Measurements from ENCODE around the gene METAP2. TPM values are rescaled to one million over a fixed set of nuclear protein-coding genes. Genes with fewer than 3 reads are reported as not detected.

The METAP2 gene
- total RNA-seq, 1 experiment from 2014 or later: 127 TPM

- intact Hi-C loops (cut with micrococcal nuclease): no loop called here
- H4K20me1 ChIP-seq (ENCODE audit: insufficient read depth): no peaks in the 10 kb centered on the region
- no peaks in the 10 kb centered on the region for H3K9me3 ChIP-seq (ENCODE audit: control insufficient read depth in 1 of 2, insufficient read depth in 1 of 2, low read depth in 1 of 2, low read length in 2 of 2)
- no peaks in the 10 kb centered on the region for H3K4me1 ChIP-seq (ENCODE audit: control insufficient read depth in 1 of 2, insufficient read depth in 2 of 2, low read length in 2 of 2)
- no peak for DNase-seq (ENCODE audit: low read depth, low spot score)
- H3K9me2 ChIP-seq (ENCODE audit: insufficient read depth): no peaks in the 10 kb centered on the region
- no peak for TF ChIP-seq ZFX (IDR thresholded peaks at IDR 0.05)
- no peak for TF ChIP-seq CTCF (IDR thresholded peaks at IDR 0.05 in 2 of 3, conservative IDR thresholded peaks at IDR 0.05 in 1 of 3; ENCODE audit: borderline replicate concordance in 1 of 3, insufficient read depth in 1 of 3, low read depth in 2 of 3, low read length in 2 of 3)
- TF ChIP-seq ELF1 (IDR thresholded peaks at IDR 0.05; ENCODE audit: borderline replicate concordance, low read depth): no peak
- no peak for TF ChIP-seq YY1 (IDR thresholded peaks at IDR 0.05; ENCODE audit: extremely low read depth, insufficient replicate concordance, low read depth, low read length)
- TF ChIP-seq MAX (IDR thresholded peaks at IDR 0.05): no peak
- no peak for TF ChIP-seq CEBPB (IDR thresholded peaks at IDR 0.05; ENCODE audit: low read depth)
- no peak for TF ChIP-seq ATF3 (IDR thresholded peaks at IDR 0.05)
- TF ChIP-seq EZH2phosphoT487 (IDR thresholded peaks at IDR 0.05; ENCODE audit: borderline replicate concordance): no peak
- no peak for TF ChIP-seq POLR2A (IDR thresholded peaks at IDR 0.05; ENCODE audit: borderline replicate concordance, extremely low read depth, insufficient read depth, insufficient read length)
- TF ChIP-seq EZH2 (IDR thresholded peaks at IDR 0.05): no peak
- TF ChIP-seq EGR1 (IDR thresholded peaks at IDR 0.05; ENCODE audit: low read depth): no peak
- no peak for TF ChIP-seq SRF (IDR thresholded peaks at IDR 0.05; ENCODE audit: low read depth)
- H3K27me3 ChIP-seq (ENCODE audit: insufficient read depth, low read length): no peaks in the 10 kb centered on the region
- H2AFZ ChIP-seq (ENCODE audit: low read depth, low read length, poor library complexity, severe bottlenecking): no peak overlapping the region
- H3K4me3 ChIP-seq (replicated peaks in 1 of 2; ENCODE audit: low read depth in 1 of 2, low read length in 2 of 2): no peak overlapping the region
- no peaks in the 10 kb centered on the region for H3K79me2 ChIP-seq (ENCODE audit: insufficient read depth, low read length)
- H3K4me2 ChIP-seq (ENCODE audit: low read length): no peak overlapping the region
- no peaks in the 10 kb centered on the region for H3K36me3 ChIP-seq (ENCODE audit: control insufficient read depth in 1 of 2, insufficient read depth in 2 of 2, low read length in 2 of 2)
- ChIA-PET RAD21 (ENCODE audit: low non-redundant PET in 1 of 2, low total read pairs in 2 of 2, uncharacterized antibody in 2 of 2, unreplicated experiment in 2 of 2) (no interaction called here), POLR2A (no interaction called here), CTCF (no interaction called here)
- BruUV-seq (replicated peaks): no TSS peak
- no peak overlapping the region for H3K27ac ChIP-seq (ENCODE audit: low read depth, low read length)
- no peak for ATAC-seq
- no peak overlapping the region for H3K9ac ChIP-seq (ENCODE audit: low read length)
Observed at GRCh38 chr12:95439461-95440230, 34.3 kb upstream of the METAP2 start.

All from HCT116 (cell line).